GM12878 (cell line): ENCODE results near the gene ZKSCAN5.

Experiments
- BACH1 ChIP-seq: fragments of 450-650 bp; IDR thresholded peaks from 2 replicates; pipeline ENCODE4 v1.6.1; 2017; ENCODE audit warnings: mild to moderate bottlenecking, borderline replicate concordance
- ESRRA ChIP-seq: IDR thresholded peaks from 2 replicates; pipeline ENCODE4 v1.6.1; 2012; ENCODE audit warnings: mild to moderate bottlenecking, low read length, improper control_type of control experiment
- EZH2 ChIP-seq: IDR thresholded peaks from 2 replicates; pipeline ENCODE4 v1.6.1; 2012; ENCODE audit warnings: low read depth, mild to moderate bottlenecking, control low read depth, inconsistent platforms, low read length, borderline replicate concordance; ENCODE audit not compliant: control insufficient read depth
- FOS ChIP-seq: IDR thresholded peaks from 3 replicates; pipeline ENCODE4 v1.6.1; 2011; ENCODE audit warnings: borderline replicate concordance; ENCODE audit not compliant: insufficient read length; ENCODE audit errors: extremely low read depth
- HDAC6 ChIP-seq: fragments of 200-600 bp; sonication (generic); IDR thresholded peaks from one replicate; pipeline ENCODE4 v1.8.0; 2017; ENCODE audit warnings: antibody characterized with exemption; ENCODE audit not compliant: unreplicated experiment
- NBN ChIP-seq: fragments of 450-650 bp; IDR thresholded peaks from 2 replicates; pipeline ENCODE4 v1.6.1; 2016
- POLR2A ChIP-seq: IDR thresholded peaks from 2 replicates; pipeline ENCODE4 v1.6.1; 2011; ENCODE audit warnings: low read depth, mild to moderate bottlenecking, low read length
- POLR2AphosphoS5 ChIP-seq: IDR thresholded peaks from 2 replicates; pipeline ENCODE4 v1.6.1; 2011; ENCODE audit warnings: mild to moderate bottlenecking, low read length, inconsistent platforms
- TAF1 ChIP-seq: IDR thresholded peaks from 2 replicates; pipeline ENCODE4 v1.6.1; 2011; ENCODE audit warnings: mild to moderate bottlenecking, low read depth, low read length, borderline replicate concordance
- USF2 ChIP-seq: IDR thresholded peaks from 2 replicates; pipeline ENCODE4 v1.6.1; 2011; ENCODE audit warnings: low read depth, low read length, improper control_type of control experiment, borderline replicate concordance
- ZZZ3 ChIP-seq: IDR thresholded peaks from 2 replicates; pipeline ENCODE4 v1.6.1; 2011; ENCODE audit warnings: low read depth; ENCODE audit not compliant: control insufficient read depth, insufficient read length
- TF ChIP-seq, protein P1 (sequence below), 3 experiments: IDR thresholded peaks in 2 of 3; conservative IDR thresholded peaks in 1 of 3; 2 replicates each; pipeline ENCODE4 v1.5.1; 2011; ENCODE audit warnings: low read depth in 3 of 3, low read length in 3 of 3, mild to moderate bottlenecking in 3 of 3, control low read depth in 2 of 3, moderate library complexity in 2 of 3, inconsistent platforms in 1 of 3, mixed read lengths in 1 of 3; ENCODE audit not compliant: control insufficient read depth in 2 of 3, insufficient read depth in 1 of 3; ENCODE audit errors: extremely low read depth in 1 of 3
- TF ChIP-seq, protein P2 (sequence below): IDR thresholded peaks from 2 replicates; pipeline ENCODE4 v1.6.1; 2012; ENCODE audit warnings: low read depth, low read length, improper control_type of control experiment

GRCh38 chr7:99543916-99544315 lies 39.5 kb downstream of the ZKSCAN5 start:
- TF ChIP-seq POLR2A: no peak
- TF ChIP-seq USF2: no peak
- TF ChIP-seq BACH1: no peak
- TF ChIP-seq, protein P1, sequence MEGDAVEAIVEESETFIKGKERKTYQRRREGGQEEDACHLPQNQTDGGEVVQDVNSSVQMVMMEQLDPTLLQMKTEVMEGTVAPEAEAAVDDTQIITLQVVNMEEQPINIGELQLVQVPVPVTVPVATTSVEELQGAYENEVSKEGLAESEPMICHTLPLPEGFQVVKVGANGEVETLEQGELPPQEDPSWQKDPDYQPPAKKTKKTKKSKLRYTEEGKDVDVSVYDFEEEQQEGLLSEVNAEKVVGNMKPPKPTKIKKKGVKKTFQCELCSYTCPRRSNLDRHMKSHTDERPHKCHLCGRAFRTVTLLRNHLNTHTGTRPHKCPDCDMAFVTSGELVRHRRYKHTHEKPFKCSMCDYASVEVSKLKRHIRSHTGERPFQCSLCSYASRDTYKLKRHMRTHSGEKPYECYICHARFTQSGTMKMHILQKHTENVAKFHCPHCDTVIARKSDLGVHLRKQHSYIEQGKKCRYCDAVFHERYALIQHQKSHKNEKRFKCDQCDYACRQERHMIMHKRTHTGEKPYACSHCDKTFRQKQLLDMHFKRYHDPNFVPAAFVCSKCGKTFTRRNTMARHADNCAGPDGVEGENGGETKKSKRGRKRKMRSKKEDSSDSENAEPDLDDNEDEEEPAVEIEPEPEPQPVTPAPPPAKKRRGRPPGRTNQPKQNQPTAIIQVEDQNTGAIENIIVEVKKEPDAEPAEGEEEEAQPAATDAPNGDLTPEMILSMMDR (IDR thresholded peaks at IDR 0.05 in 2 of 3, conservative IDR thresholded peaks at IDR 0.05 in 1 of 3; ENCODE audit: control insufficient read depth in 2 of 3, extremely low read depth in 1 of 3, insufficient read depth in 1 of 3, low read depth in 3 of 3, low read length in 3 of 3): no peak
- no peak for TF ChIP-seq EZH2
- no peak for TF ChIP-seq ESRRA
- no peak for TF ChIP-seq HDAC6
- no peak for TF ChIP-seq NBN
- TF ChIP-seq, protein P2, sequence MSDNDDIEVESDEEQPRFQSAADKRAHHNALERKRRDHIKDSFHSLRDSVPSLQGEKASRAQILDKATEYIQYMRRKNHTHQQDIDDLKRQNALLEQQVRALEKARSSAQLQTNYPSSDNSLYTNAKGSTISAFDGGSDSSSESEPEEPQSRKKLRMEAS: no peak
- TF ChIP-seq POLR2AphosphoS5: no peak
- TF ChIP-seq TAF1: no peak
- TF ChIP-seq ZZZ3: no peak
- no peak for TF ChIP-seq FOS
